IMR-90 (cell line): ENCODE data around the gene IGF1. TPM values are rescaled to one million over a fixed set of nuclear protein-coding genes. Genes with fewer than 3 reads are reported as not detected.
A peak's percentile ranks its signal among the peaks of the same experiment; 100 is the strongest.

Source experiments
- ATAC-seq: fragments of 200-7000 bp; cut with Tn5 transposase; 2 replicates; pipeline ENCODE4 v1.9.1; 2020; ENCODE audit warnings: low read depth, mild to moderate bottlenecking, moderate library complexity
- BruUV-seq: library from RNA; stranded (reverse); fragments of 400-500 nt; replicated peaks from 2 replicates; lab custom pipeline; 2021; lab: Mats Ljungman, UMichigan
- CTCF ChIA-PET: fragments of 300-600 bp; formaldehyde crosslinking; extraction: SDS; loops from one replicate; lab custom pipeline; 2021; ENCODE audit warnings: antibody characterized with exemption; lab: Yijun Ruan, JAX
- POLR2A ChIA-PET: fragments of 300-600 bp; sonication (Branson Sonifier 250); formaldehyde crosslinking; loops from one replicate; lab custom pipeline; 2022; ENCODE audit warnings: antibody characterized with exemption; ENCODE audit not compliant: unreplicated experiment; lab: Charles Lee
- DNase-seq: peaks from one replicate; pipeline ENCODE4 v3.0.0; 2013
- H2AFZ ChIP-seq: replicated peaks from 2 replicates; pipeline ENCODE3; 2013; ENCODE audit warnings: low read length, mild to moderate bottlenecking; ENCODE audit not compliant: poor library complexity
- H2AK5ac ChIP-seq: 2 replicates; pipeline ENCODE4 v1.6.1; 2013; ENCODE audit warnings: low read depth, low read length, inconsistent platforms
- H2AK9ac ChIP-seq: replicated peaks from 2 replicates; pipeline ENCODE3; 2013; ENCODE audit warnings: mild to moderate bottlenecking, low read depth, low read length, moderate library complexity; ENCODE audit not compliant: poor library complexity
- H2BK120ac ChIP-seq: 2 replicates; pipeline ENCODE4 v1.6.1; 2013; ENCODE audit warnings: low read depth, low read length, inconsistent platforms
- H2BK15ac ChIP-seq: 3 replicates; pipeline ENCODE4 v1.6.1; 2013; ENCODE audit warnings: low read depth, low read length, inconsistent platforms
- H2BK20ac ChIP-seq: 2 replicates; pipeline ENCODE4 v1.6.1; 2013; ENCODE audit warnings: low read depth, mild to moderate bottlenecking, inconsistent platforms, low read length, moderate library complexity
- H2BK5ac ChIP-seq: 2 replicates; pipeline ENCODE4 v1.6.1; 2013; ENCODE audit warnings: mild to moderate bottlenecking, low read depth, low read length, inconsistent platforms; ENCODE audit not compliant: poor library complexity, severe bottlenecking
- H3K14ac ChIP-seq: replicated peaks from 2 replicates; pipeline ENCODE4 v1.6.1; 2013; ENCODE audit warnings: low read depth, low read length, inconsistent platforms
- H3K18ac ChIP-seq: 2 replicates; pipeline ENCODE4 v1.6.1; 2013; ENCODE audit warnings: low read depth, low read length, control low read depth
- H3K23ac ChIP-seq: 2 replicates; pipeline ENCODE4 v1.6.1; 2013; ENCODE audit warnings: low read depth, low read length, inconsistent platforms
- H3K27ac ChIP-seq: 2 replicates; pipeline ENCODE4 v1.5.1; 2013; ENCODE audit warnings: mild to moderate bottlenecking, control low read depth, low read length; ENCODE audit not compliant: insufficient read depth
- H3K27me3 ChIP-seq: 2 replicates; pipeline ENCODE4 v1.6.1; 2013; ENCODE audit warnings: low read length; ENCODE audit not compliant: control insufficient read depth, insufficient read depth
- H3K36me3 ChIP-seq: 2 replicates; pipeline ENCODE4 v1.6.1; 2013; ENCODE audit warnings: low read length, mixed read lengths; ENCODE audit not compliant: control insufficient read depth, insufficient read depth
- H3K4ac ChIP-seq: 2 replicates; pipeline ENCODE4 v1.6.1; 2013; ENCODE audit warnings: low read depth, low read length, inconsistent platforms
- H3K4me1 ChIP-seq: 2 replicates; pipeline ENCODE4 v1.6.1; 2013; ENCODE audit warnings: low read length, mixed read lengths; ENCODE audit not compliant: control insufficient read depth, insufficient read depth
- H3K4me2 ChIP-seq: 2 replicates; pipeline ENCODE4 v1.6.1; 2013; ENCODE audit warnings: low read depth, mild to moderate bottlenecking, control low read depth, low read length, moderate library complexity
- H3K4me3 ChIP-seq: 2 replicates; pipeline ENCODE4 v1.5.1; 2013; ENCODE audit warnings: low read depth, mild to moderate bottlenecking, control low read depth, low read length, moderate library complexity; ENCODE audit not compliant: insufficient read depth
- H3K56ac ChIP-seq: 2 replicates; pipeline ENCODE4 v1.6.1; 2013; ENCODE audit warnings: low read length, inconsistent platforms; ENCODE audit not compliant: insufficient read depth; ENCODE audit errors: extremely low read depth
- H3K79me1 ChIP-seq, 2 experiments: 2 replicates each; pipeline ENCODE4 v1.6.1; 2013; ENCODE audit warnings: low read length in 2 of 2, inconsistent platforms in 1 of 2, low read depth in 1 of 2
- H3K9ac ChIP-seq: 2 replicates; pipeline ENCODE4 v1.6.1; 2013; ENCODE audit warnings: low read depth, low read length, control low read depth
- H3K9me1 ChIP-seq: 2 replicates; pipeline ENCODE4 v1.6.1; 2013; ENCODE audit warnings: low read length, inconsistent platforms; ENCODE audit not compliant: insufficient read depth
- H3K9me3 ChIP-seq: 2 replicates; pipeline ENCODE4 v1.6.1; 2013; ENCODE audit warnings: low read length; ENCODE audit not compliant: control insufficient read depth, insufficient read depth
- H4K20me1 ChIP-seq: 2 replicates; pipeline ENCODE4 v1.6.1; 2013; ENCODE audit warnings: low read length, inconsistent platforms; ENCODE audit not compliant: insufficient read depth
- H4K5ac ChIP-seq: 2 replicates; pipeline ENCODE4 v1.6.1; 2013; ENCODE audit warnings: mild to moderate bottlenecking, low read depth, low read length, control low read depth
- H4K8ac ChIP-seq, 2 experiments: 2 replicates each; pipeline ENCODE4 v1.6.1; 2013; ENCODE audit warnings: low read depth in 2 of 2, low read length in 2 of 2, control low read depth in 1 of 2, inconsistent platforms in 1 of 2
- H4K91ac ChIP-seq: 2 replicates; pipeline ENCODE4 v1.6.1; 2013; ENCODE audit warnings: low read depth, low read length, inconsistent platforms; ENCODE audit not compliant: insufficient read depth
- BHLHE40 ChIP-seq: fragments of 150-350 bp; IDR thresholded peaks from 2 replicates; pipeline ENCODE4 v1.6.1; 2016; ENCODE audit warnings: mild to moderate bottlenecking, low read depth, low read length
- CEBPB ChIP-seq: IDR thresholded peaks from 2 replicates; pipeline ENCODE4 v1.6.1; 2012; ENCODE audit warnings: low read depth, low read length, improper control_type of control experiment
- CHD1 ChIP-seq: IDR thresholded peaks from 2 replicates; pipeline ENCODE4 v1.6.1; 2012; ENCODE audit warnings: low read depth, low read length, improper control_type of control experiment
- FOS ChIP-seq: fragments of 150-350 bp; IDR thresholded peaks from 2 replicates; pipeline ENCODE4 v1.6.1; 2016; ENCODE audit warnings: low read depth, low read length
- MAFK ChIP-seq: IDR thresholded peaks from 2 replicates; pipeline ENCODE4 v1.6.1; 2012; ENCODE audit warnings: low read depth, low read length, improper control_type of control experiment
- MAZ ChIP-seq: IDR thresholded peaks from 2 replicates; pipeline ENCODE4 v1.6.1; 2012; ENCODE audit warnings: low read depth, mild to moderate bottlenecking, low read length, improper control_type of control experiment, moderate library complexity, borderline replicate concordance
- MXI1 ChIP-seq: IDR thresholded peaks from 2 replicates; pipeline ENCODE4 v1.6.1; 2012; ENCODE audit warnings: low read depth, mild to moderate bottlenecking, low read length, moderate library complexity, borderline replicate concordance
- NFE2L2 ChIP-seq: fragments of 150-350 bp; IDR thresholded peaks from 2 replicates; pipeline ENCODE4 v1.6.1; 2016; ENCODE audit warnings: low read depth, mild to moderate bottlenecking, low read length
- POLR2A ChIP-seq: IDR thresholded peaks from 2 replicates; pipeline ENCODE4 v1.6.1; 2012; ENCODE audit warnings: mild to moderate bottlenecking, low read depth, low read length
- RAD21 ChIP-seq: IDR thresholded peaks from 2 replicates; pipeline ENCODE4 v1.6.1; 2012; ENCODE audit warnings: low read length, improper control_type of control experiment
- RCOR1 ChIP-seq: IDR thresholded peaks from 2 replicates; pipeline ENCODE4 v1.6.1; 2012; ENCODE audit warnings: mild to moderate bottlenecking, low read length, improper control_type of control experiment; ENCODE audit not compliant: insufficient replicate concordance
- SMC3 ChIP-seq: fragments of 150-350 bp; IDR thresholded peaks from 2 replicates; pipeline ENCODE4 v1.6.1; 2016; ENCODE audit warnings: low read depth, mild to moderate bottlenecking, antibody characterized with exemption, low read length, moderate library complexity
- WGBS, 2 experiments: methylation state at CpG; one replicate each; pipeline versions ENCODE4 v1.1.5 to v1.1.7; 2013; ENCODE audit warnings: missing lambda C conversion rate in 2 of 2; ENCODE audit not compliant: insufficient read length in 1 of 2; ENCODE audit errors: extremely low coverage in 2 of 2; 5-methylcytosine and 5-hydroxymethylcytosine counted together
- dilution Hi-C: fragments of 300-500 bp; cut with HindIII; formaldehyde crosslinking; loops from one replicate; pipeline ENCODE4 v1.14.3; 2018; ENCODE audit warnings: low sequenced_read_pairs; ENCODE audit not compliant: unreplicated experiment
- in situ Hi-C: fragments of 300-500 bp; cut with MboI; formaldehyde crosslinking; loops from 3 replicates; pipeline ENCODE4 v1.14.3; 2019; ENCODE audit warnings: low sequenced_read_pairs, inconsistent platforms, mixed read lengths
- intact Hi-C: fragments of 100-400 bp; cut with micrococcal nuclease; formaldehyde crosslinking; loops from 2 replicates; pipeline ENCODE4 v1.10.0; 2022
- polyA plus RNA-seq, 3 experiments: library from polyadenylated mRNA; depleted of rRNA; stranded (reverse); fragments of >200 nt; gene quantifications; 2 replicates each; pipeline ENCODE4 v1.2.3, GENCODE V29; 2012; ENCODE audit warnings: low replicate concordance in 1 of 3
- total RNA-seq: library from RNA; depleted of rRNA; stranded (reverse); fragments of >200 nt; gene quantifications from 2 replicates; pipeline ENCODE4 v1.2.3, GENCODE V29; 2012
- TF ChIP-seq, protein P1 (sequence below): fragments of 150-350 bp; IDR thresholded peaks from 2 replicates; pipeline ENCODE4 v1.6.1; 2017; ENCODE audit warnings: mild to moderate bottlenecking, antibody characterized with exemption, low read length, low read depth
- TF ChIP-seq, protein P2 (sequence below): conservative IDR thresholded peaks from 2 replicates; pipeline ENCODE4 v1.5.1; 2012; ENCODE audit warnings: mild to moderate bottlenecking, low read depth, low read length, improper control_type of control experiment
- TF ChIP-seq, protein P3 (sequence below): fragments of 150-350 bp; IDR thresholded peaks from 2 replicates; pipeline ENCODE4 v1.6.1; 2016; ENCODE audit warnings: low read depth, mild to moderate bottlenecking, low read length, moderate library complexity, borderline replicate concordance

IGF1 gene
- total and polyA plus RNA-seq, 2 of the 4 experiments (the other 2 are of a cell fraction) = under 0.01 to 0.12 TPM

DNA sequence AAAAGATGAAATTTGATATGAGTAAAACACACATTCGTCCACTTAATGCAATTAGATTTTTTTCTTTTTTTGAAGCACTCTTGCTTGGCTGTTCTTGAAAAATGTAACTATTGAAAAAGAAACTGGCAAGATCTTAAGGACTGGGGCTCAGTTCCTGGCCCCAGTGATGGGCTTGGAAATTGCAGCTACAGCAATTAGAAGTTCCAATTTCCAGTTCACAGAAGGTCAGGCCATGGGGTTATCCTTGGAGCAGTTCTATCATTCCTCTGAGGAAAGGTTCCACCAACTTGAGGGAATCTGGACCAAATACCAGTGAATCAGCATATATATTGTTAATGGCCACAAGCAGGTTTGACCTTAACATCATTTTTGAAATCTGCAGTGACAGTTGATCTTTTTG, 18.9 kb downstream of the IGF1 start:
- no peak overlapping the region for H3K56ac ChIP-seq
- H3K18ac ChIP-seq = peak overlapping the region; percentile 71; the same call in 1 of the 2 replicates
- H3K14ac ChIP-seq = no peak overlapping the region
- no peak overlapping the region for H2BK120ac ChIP-seq
- no peaks in the 10 kb centered on the region for H3K9me3 ChIP-seq
- H3K27ac ChIP-seq = no peak overlapping the region
- POLR2A ChIA-PET = no interaction called here
- no peak overlapping the region for H2AFZ ChIP-seq
- no peak overlapping the region; the same call in 1 of the 2 replicates for H4K5ac ChIP-seq
- no peaks in the 10 kb centered on the region for H3K27me3 ChIP-seq
- no peak overlapping the region for H2AK5ac ChIP-seq
- no peaks in the 10 kb centered on the region for H4K20me1 ChIP-seq
- no peak for ATAC-seq
- H2AK9ac ChIP-seq = no peak overlapping the region
- peaks cover 14% of the 10 kb centered on the region for H3K4me1 ChIP-seq
- WGBS, 2 experiments = no CpG with 5 or more reads among the region's 1 CpG
- no peak overlapping the region for H3K9ac ChIP-seq
- no peak overlapping the region for H3K23ac ChIP-seq
- DNase-seq = no peak
- TF ChIP-seq SMC3 = no peak
- no peak for TF ChIP-seq RCOR1
- TF ChIP-seq POLR2A = no peak
- TF ChIP-seq, protein P1, sequence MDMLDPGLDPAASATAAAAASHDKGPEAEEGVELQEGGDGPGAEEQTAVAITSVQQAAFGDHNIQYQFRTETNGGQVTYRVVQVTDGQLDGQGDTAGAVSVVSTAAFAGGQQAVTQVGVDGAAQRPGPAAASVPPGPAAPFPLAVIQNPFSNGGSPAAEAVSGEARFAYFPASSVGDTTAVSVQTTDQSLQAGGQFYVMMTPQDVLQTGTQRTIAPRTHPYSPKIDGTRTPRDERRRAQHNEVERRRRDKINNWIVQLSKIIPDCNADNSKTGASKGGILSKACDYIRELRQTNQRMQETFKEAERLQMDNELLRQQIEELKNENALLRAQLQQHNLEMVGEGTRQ = no peak
- TF ChIP-seq MAZ = no peak
- TF ChIP-seq, protein P2, sequence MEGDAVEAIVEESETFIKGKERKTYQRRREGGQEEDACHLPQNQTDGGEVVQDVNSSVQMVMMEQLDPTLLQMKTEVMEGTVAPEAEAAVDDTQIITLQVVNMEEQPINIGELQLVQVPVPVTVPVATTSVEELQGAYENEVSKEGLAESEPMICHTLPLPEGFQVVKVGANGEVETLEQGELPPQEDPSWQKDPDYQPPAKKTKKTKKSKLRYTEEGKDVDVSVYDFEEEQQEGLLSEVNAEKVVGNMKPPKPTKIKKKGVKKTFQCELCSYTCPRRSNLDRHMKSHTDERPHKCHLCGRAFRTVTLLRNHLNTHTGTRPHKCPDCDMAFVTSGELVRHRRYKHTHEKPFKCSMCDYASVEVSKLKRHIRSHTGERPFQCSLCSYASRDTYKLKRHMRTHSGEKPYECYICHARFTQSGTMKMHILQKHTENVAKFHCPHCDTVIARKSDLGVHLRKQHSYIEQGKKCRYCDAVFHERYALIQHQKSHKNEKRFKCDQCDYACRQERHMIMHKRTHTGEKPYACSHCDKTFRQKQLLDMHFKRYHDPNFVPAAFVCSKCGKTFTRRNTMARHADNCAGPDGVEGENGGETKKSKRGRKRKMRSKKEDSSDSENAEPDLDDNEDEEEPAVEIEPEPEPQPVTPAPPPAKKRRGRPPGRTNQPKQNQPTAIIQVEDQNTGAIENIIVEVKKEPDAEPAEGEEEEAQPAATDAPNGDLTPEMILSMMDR = no peak
- no peak for TF ChIP-seq MAFK
- no peak for TF ChIP-seq MXI1
- no peak for TF ChIP-seq CHD1
- no peak for TF ChIP-seq BHLHE40
- TF ChIP-seq, protein P3, sequence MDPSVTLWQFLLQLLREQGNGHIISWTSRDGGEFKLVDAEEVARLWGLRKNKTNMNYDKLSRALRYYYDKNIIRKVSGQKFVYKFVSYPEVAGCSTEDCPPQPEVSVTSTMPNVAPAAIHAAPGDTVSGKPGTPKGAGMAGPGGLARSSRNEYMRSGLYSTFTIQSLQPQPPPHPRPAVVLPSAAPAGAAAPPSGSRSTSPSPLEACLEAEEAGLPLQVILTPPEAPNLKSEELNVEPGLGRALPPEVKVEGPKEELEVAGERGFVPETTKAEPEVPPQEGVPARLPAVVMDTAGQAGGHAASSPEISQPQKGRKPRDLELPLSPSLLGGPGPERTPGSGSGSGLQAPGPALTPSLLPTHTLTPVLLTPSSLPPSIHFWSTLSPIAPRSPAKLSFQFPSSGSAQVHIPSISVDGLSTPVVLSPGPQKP = no peak
- TF ChIP-seq NFE2L2 = no peak
- TF ChIP-seq CEBPB = no peak
- TF ChIP-seq FOS = no peak
- TF ChIP-seq RAD21 = no peak
- H4K91ac ChIP-seq = no peak overlapping the region
- dilution Hi-C loops (no loop called here), in situ Hi-C loops (no loop called here), intact Hi-C loops (no loop called here)
- no peak overlapping the region for H3K4me2 ChIP-seq
- no peak overlapping the region for H3K4ac ChIP-seq
- H3K36me3 ChIP-seq = no peaks in the 10 kb centered on the region
- BruUV-seq = no TSS peak
- no peak overlapping the region for H2BK5ac ChIP-seq
- no peaks in the 10 kb centered on the region for H3K79me1 ChIP-seq
- CTCF ChIA-PET = no interaction called here
- no peak overlapping the region; a peak in 1 of 4 replicates for H4K8ac ChIP-seq
- no peak overlapping the region for H2BK20ac ChIP-seq
- H3K4me3 ChIP-seq = no peak overlapping the region
- no peak overlapping the region for H2BK15ac ChIP-seq
- H3K9me1 ChIP-seq = no peaks in the 10 kb centered on the region
